GM18867 (cell line): ENCODE results near the gene NRCAM.

Experiments used
- ATAC-seq: cut with Tn5 transposase; IDR thresholded peaks from one replicate; pipeline ENCODE4 v1.9.1; 2021; ENCODE audit warnings: mild to moderate bottlenecking, moderate library complexity; ENCODE audit not compliant: unreplicated experiment

The NRCAM gene

DNA sequence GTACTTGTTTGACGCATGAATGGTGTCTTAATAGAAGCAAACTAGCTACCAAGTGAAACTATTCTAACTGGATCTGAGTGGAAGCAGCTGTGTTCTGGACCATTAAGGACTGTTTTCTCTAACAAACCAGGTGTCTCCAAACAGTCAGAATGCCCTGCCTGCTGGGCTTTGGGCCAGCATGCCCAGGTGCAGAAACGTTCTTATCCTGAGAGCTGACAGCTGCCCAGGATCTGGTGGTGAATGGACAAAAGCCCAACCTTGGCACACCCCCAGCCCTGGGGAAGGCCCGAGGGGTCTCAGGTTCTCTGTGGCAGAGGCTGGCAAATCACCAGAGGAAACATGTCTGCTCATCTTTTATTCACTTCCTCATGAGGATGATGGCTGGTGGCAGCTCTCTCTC, 277.8 kb downstream of the NRCAM start:
- ATAC-seq = no peak

DNA sequence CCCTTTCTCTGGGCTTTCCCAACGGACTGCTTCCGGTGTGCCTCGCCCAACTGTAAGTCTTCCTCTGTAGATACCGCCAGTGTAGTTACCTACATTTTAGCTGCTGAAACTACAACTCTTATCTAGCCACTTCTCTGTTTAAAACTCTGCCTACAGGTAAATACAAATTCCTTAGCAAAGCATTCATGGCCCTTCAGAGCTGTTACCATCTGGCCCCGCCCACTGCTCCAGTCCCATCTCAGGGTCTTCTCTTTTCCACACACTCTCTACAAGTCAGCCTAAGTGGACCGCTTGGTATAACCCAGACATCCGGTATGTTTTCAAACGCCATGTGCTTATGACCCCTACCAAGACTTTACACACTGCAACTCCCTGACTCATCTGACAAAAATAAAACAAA, 285.1 kb downstream of the NRCAM start:
- ATAC-seq = no peak

DNA sequence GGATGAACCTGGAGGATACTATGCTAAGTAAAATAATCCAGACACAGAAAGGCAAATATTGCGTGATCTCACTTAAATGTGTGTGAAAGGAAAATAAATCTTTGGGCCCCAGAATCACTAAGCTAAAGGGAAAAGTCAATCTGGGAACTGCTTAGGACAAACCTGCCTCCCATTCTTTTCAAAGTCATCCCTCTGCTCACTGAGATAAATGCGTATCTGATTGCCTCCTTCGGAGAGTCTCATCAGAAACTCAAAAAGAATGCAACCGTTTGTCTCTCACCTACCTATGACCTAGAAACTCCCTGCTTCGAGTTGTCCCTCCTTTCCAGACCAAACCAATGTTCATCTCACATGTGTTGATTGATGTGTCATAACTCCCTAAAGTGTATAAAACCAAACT, 286.0 kb downstream of the NRCAM start:
- ATAC-seq = no peak

DNA sequence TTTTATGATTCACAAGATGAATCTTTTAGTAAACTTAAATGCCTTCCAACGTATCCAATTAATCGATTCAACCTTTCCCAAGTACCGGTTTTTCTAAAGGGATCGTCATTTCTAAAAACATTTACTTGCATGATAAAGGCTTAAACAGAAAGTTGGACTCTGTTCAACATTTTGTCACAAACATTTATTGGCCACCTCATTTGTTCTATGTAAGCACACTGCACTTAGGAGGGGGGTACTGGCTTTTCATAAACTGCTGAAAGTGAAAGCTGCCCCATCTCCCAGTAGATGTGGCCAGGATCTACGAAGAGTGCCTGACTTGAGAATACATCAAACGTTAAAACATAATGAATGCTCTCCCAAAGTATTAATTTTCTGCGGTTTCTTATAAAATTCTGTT, 288.8 kb downstream of the NRCAM start:
- no peak for ATAC-seq

DNA sequence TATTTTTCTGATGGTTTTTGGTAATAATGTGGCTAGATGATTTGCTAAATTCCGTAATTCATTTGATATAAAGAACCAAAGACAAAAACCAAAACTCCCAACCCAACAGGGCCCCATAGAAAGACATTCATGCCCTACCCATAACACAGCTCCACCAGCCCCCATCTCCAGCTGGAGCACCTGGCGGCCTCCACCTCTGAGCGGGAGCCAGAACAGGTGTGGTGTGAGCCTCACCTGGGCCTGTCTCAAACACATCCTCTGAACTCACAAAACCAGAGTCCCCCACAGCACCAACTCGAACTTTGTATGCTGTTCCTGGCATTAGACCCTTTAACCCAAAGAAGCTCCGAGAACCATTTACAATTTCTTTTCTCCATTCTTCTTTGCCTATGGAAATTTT, 289.5 kb downstream of the NRCAM start:
- no peak for ATAC-seq

DNA sequence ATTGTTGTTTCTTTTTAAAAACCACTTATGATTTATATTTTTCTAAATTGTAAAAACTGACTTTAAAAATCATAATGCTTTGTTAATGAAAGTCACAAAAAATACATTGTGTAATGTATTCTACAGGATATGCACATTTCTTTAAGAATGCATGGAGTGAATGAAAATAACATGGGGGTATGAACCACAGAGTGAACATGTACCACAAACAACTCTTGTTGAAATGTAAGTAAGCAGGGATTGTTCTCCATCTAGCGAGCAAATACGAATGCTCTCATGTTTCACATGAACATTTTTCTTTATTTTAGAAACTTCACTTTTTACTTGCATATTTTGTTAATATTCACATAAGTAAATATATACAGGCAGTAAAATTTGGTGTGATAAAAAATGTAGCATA, 290.5 kb downstream of the NRCAM start:
- ATAC-seq = no peak

DNA sequence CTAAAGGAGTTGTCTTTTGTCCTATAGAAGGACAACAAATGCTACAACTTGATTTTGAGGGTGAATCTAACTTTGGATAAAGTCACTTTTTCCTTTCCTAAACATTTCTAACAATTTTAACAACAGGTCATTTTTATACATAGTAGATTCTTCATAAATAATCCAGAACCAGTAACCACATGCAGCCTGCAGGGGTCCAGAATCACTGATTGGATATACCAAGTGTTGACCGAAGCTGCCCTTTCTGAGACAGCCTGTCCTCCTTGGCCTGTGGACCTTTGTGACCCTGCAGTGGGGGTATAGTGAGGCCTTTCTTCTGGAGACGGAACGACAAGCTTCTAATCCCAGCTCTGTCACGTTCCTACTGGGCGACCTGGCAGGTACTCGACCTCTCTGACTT, 291.3 kb downstream of the NRCAM start:
- no peak for ATAC-seq

DNA sequence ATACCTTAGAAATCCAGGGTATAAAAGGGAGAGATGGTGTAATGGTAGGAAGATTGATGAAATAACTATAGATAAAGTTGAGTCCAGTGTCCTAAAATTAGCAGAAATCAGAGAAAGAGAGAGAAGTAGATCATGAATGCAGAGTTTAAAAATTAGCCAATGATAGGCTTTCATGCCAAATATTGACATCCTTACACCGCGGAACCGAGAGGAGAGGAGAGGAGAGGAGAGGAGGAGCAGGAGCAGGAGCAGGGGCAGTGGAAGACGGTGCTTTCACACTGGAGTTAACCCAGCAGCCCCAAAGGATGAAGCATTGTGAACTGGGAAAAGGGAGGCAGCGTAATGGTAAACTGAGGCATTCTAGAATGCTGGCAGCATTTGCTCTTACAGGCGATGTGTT, 291.9 kb downstream of the NRCAM start:
- no peak for ATAC-seq

DNA sequence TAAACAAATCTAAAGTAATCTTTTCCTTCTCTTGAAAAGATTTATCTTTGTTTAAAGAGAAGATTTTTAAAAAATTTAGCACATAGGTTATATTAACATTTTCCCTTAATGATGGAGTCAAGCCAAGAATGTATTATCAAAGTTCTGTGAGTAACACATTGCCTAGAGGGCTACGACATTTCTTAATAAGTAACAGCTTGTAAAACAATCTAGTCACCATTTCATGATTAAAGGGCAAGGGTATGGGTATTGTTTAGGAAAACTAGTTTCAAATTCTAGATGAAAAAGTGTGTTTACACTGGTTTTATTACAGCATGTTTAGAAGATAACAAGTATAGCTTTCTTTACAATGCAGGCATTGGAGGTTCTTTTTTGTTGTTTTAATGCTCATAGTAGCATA, 297.5 kb downstream of the NRCAM start:
- no peak for ATAC-seq

DNA sequence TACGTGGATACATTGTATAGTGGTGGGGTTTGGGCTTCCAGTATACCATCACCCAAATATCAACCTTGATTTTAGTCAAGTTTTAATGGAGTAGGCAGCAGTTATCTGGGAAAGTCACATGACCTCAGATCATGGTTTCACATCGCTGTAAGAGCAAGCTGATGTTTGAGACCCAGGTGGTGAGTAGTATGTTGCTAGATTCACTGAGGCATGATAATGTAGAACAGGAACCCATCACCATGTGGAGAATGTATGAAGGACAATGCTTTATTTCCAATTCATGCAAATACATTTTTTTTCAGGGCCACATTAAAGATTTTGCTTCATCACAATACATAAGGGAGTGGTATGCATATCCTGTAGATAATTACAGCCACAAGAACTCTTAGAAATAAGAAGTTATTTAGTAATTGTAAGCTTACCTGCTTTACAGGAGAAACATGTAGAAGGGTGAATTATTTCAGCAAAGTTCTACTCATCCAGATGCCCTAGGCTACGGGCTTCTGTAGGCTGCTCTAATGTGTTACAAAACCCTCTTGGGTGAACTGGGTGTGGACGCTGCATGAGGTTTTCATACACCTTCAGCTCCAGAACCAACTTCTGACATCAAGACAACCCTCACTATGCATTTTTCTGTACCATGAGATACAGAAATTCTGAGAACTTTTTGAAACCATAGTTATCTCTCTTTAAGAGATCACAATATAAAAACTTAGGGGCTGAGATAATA, 298.5 kb downstream of the NRCAM start:
- ATAC-seq = no peak

DNA sequence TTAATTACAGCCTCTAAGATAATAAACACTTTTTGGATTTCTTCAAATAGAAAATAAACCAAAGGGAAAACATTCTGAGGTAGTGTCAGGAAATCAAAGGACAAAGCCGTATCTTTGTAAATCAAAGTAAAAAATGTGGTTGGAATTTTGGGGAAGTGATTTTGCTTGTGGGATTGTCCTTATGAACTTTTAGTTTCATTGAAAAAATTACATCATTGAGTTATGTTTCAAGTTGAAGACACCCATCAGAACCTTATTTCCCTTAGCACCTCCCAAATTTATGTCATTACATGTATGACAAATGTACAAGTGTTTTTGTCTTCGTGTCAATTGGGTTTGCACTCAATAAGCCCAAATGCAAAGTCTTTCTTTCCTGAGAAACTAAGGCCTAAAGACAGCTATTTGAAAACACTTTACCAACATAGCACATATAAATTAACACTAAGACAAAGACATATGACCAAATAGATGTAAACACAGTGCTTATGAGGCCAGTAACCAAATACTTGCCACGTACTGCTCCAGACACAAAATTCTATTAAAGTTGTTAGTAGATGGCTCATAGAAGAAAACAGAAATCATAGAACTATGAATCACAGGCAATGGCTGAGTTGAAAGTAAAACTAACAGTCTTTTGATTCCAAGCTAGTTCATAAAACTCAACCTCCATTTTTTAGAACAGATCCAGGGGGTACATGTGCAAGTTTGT, 299.2 kb downstream of the NRCAM start:
- no peak for ATAC-seq

DNA sequence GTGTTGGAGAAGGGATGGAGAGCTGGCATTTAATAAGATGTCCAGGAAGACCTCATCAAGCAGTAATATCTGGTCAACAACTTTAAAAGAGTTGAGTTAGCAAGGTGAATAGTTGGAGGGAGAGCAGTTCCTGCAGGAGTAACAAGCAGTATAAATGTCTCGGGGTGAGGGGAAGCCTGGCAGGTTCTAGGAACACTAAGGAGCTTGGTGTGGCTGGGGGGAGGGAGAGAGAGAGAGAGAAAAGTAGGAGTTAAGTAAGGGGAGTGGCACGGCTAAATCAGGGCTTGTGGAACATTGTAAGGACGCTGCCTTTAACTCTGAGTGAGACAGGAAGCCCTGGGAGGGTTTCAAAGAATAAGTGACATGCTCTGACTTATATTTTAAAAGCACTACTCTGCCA, 304.0 kb downstream of the NRCAM start:
- no peak for ATAC-seq

DNA sequence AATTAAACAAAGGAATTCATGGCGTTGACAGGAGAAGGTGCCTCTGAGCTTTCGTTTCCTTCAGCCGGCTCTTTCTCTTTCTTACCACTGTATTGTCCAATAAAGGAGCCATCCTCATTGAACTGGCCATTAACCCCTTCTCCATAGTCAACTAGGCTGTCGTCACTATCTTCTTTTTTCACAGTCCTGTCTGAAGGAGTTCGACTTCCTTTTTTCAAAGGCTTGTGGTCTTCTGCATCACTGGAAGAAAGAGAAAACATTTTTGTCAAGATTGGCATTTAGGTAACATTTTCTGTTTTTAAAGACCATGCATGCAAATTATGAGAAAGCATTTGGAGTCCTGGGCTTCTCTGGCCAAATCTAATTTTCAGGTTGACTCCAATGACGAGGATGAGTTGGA, 306.3 kb downstream of the NRCAM start:
- ATAC-seq = no peak

DNA sequence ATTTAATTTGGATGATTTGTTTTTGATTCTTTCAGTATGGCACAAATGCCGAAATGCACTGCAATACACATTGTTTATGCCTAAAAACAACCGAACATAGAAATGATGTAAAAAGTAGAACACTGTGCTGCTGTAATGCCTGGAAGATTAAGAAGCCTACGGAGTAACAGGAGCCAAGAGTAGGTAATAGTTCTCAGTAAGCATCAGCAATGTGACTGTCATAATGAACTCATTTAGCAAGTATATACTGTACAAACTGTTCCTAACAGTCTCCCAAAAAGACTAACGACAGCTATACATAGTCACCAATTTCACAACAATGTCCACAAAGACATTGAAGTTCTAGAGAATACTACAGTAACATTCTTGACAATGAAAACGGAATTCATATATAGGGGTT, 307.1 kb downstream of the NRCAM start:
- ATAC-seq = no peak

DNA sequence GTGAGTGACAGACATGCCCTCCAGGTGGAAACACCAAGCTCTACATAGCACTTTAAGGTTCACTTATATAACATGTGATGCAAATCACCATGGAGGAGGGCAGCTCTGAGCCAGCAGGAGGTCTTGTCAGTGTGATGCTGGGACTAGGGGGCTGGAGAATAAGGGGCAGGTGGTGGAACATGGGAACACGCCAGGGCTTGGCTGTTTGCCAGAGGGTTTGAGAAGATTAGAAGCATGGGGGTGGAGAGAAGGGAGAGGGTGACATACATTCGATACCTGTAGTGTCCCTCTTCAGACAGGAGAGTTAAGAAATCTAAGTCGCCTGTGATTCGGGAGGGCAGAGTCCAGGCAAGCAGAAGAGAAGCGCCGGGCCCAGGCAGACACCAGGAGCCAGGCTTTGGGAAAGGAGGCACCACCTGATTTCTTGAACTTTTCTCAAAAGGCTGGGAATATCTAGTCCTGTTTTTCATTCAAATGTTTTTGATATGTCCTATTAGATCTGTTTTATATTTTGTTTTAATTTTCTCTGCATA, 309.1 kb downstream of the NRCAM start:
- no peak for ATAC-seq

DNA sequence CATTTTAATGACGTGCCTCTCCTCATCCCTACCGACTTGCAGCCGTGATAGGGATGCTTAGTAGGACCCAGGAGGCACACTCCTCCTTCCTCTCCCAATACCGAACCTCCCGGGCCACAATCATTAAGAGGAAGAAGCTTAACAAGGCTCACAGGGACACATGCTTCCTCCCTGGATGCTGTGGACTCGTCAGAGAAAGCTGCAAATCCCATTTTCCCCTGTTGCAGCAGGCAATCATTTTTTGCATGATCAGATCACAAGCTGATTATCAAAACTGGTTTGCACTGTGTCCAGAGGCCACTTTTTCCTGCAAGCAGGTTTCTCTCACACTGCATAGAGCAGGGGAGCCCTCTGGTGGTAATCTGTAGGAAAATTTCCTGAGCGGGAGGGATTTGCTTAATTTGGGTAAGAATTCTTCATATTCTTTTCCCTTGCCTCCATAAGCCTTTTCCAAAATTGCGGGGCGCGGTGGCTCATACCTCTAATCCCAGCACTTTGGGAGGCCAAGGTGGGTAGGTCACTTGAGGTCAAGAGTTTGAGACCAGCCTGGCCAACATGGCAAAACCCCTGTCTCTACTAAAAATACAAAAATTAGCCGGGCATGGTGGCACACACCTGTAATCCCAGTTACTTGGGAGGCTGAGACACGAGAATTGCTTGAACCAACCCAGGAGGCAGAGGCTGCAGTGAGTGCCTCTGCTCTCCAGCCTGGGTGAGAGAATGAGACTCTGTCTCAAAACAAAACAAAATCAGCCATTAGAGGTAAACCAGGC, 310.0 kb downstream of the NRCAM start:
- ATAC-seq = peak; percentile 69

DNA sequence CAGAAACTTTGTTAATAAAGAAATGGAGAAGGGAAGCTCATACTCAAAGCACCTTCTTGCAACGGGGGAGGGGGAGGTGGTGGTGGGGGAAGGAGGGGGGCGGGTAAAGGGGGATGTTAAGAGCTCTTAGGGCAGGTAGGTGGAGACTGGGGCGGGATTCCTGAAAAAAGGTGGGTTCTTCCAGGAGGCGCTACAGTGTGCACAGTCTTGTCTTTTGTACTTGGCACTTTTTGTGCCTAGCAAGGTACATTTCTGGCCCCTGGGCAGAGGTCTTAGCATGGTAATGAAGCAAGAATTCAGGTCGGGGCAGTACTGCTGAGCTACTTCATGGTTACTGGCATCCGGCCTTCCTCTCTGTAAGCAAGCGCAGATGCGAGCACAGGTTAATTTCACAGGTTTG, 310.8 kb downstream of the NRCAM start:
- no peak for ATAC-seq

DNA sequence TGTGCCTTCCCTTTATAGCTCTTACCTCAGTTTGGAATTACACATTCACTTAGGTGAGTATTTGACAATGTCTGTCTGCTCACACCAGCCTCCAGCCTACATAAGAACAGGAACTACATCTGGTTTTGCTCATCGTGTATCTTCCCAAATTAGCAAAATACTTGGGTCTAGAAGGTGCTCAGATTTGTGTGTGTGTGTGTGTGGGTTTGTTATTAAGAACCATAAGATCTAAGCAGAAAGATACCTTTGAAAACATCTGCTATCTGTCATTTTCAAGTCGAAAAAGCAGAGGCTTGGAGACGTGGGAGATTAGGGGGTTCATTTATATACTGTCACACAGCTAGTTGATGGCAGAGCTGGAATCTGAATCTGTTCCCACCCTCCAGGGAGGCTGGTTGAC, 311.3 kb downstream of the NRCAM start:
- ATAC-seq = no peak

DNA sequence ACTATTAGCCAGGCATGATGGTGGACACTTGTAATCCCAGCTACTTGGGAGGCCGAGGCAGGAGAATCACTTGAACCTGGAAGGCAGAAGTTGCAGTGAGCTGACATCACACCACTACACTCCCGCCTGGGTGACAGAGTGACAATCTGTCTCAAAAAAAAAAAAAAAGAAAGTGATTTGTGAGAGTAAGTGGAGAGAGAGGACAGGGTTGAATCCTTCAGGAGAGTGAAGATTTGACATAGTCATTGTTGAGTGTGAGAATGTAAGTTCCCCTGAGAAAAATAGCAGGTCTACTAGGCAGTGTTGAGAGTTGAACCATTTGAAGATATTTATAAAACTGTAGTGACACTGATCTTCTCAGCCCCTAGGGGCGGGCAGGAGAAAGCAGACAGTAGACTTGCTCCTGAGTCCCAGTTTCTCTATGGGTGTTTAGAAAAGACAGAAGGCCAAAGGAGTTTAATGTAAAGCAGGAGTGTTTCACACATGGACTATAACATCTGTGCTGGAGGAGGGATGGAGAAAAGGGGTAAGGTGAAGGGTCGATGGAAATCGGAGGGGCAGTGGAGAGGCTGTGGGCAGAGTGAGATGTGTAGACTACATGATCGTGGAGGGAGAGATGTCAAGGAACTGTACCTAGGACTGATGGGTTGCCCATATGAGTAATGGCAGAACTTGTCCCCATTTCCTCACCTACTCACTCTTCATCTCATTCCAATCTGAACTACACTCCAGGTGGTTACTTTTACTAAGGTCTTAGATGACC, 312.4 kb downstream of the NRCAM start:
- ATAC-seq = no peak

DNA sequence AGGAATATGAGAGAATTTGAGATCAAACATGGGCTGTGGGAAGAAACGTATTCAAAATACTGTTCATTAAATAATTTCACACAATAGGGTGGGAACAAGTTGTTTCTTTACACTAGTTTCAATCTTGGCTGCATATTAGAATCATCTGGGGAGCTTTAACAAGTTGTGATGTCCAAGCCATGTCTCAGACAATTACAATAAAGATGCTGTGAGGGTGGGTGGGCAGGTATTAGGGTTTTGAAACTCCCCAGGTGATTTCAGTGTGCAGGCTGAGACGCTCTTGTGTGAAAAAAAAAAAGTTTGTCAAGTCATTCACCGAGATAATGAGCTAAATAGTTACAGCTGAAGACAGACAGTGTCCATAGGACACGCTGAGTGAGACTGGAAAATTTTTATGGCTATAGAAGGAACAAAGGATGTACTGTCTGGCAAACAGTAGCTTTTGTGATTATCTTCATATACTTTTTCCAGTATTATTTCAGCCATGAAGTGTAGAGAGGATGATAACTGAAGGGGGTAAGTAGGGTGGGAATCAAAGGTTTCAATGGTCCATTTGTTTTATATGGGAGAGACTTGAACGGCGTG, 313.5 kb downstream of the NRCAM start:
- ATAC-seq = no peak

DNA sequence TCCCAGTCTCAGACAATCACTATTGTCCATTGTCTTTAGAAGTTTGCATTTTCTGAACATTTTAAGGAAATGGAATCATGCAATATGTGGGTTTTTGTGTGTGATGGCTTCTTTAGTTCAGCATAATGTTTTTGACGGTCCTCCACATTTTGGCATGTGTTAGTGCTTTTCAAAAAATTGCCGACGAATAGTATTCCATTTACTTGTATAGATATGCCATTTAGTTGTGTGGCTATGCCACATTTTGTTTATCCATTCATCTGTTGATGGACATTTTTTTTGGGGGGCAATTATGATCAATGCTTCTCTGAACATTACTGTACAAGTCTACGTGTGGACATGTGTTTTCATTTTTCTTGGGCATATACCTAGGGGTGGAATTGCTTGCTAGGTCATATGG, 314.1 kb downstream of the NRCAM start:
- no peak for ATAC-seq
